ENCODE results near the gene HLA-B.
A peak's percentile ranks its signal among the peaks of the same experiment; 100 is the strongest.
"Not testable (repeated sequence)": the region's sequence is repeated elsewhere in the genome, so short reads cannot be mapped to it uniquely, and the experiment has no call there.

HLA-B gene

DNA sequence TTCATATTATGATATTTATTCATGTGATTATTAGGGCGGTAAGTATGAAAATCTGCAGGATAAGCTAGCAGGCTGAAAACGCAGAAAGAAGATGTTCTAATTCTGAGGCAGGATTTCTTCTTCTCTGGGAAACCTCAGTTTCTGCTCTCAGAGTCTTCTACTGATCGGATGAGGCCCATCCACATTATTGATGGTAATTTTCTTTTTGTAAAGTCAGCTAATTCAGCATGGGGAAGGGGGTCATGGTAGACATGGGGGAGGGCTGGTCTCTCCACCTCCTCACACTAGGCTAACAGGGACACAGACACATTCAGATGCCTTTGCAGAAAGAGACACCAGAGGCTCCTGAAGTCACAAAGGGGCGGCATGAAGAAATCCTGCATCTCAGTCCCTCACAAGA lies 24.7 kb upstream of the HLA-B start:
- DNase-seq: no peak

DNA sequence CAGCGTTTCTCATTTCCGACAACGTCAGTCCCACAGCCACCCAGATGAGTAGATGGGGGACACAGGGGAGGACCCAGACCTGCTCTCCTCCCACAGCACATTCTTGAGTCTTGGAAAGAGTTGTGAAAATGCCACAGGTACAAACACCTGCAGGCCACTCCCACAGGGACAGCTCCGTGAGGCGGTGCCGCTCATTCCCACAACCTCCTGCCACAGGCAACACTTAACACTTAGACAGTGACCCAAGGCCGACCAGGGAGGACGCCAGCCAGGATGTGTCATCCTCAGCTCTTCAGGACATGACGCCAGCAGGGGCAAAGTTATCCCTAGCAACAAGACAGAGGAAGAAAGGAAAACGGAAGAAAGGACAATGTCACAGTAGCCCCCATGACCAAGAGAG lies 22.9 kb upstream of the HLA-B start:
- no peak for DNase-seq

DNA sequence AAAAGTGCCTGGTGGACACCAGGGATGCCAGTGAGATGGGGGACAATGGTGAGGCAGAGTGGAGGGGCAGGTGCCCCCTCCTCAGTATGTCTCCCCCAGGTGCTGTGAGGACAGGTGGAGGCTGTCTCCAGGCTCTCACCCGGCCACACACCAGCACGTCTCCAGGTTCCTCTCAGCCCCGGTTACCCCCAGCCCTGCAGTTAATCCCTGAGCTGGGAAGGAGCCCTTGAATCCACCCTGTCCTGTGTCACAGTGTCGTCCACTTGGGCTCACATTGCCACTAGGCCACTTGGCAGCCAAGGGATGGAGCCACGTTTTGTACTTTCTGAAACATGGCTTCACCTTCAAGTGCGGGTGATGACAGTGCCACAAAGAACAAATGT lies 21.7 kb upstream of the HLA-B start:
- no peak for DNase-seq

DNA sequence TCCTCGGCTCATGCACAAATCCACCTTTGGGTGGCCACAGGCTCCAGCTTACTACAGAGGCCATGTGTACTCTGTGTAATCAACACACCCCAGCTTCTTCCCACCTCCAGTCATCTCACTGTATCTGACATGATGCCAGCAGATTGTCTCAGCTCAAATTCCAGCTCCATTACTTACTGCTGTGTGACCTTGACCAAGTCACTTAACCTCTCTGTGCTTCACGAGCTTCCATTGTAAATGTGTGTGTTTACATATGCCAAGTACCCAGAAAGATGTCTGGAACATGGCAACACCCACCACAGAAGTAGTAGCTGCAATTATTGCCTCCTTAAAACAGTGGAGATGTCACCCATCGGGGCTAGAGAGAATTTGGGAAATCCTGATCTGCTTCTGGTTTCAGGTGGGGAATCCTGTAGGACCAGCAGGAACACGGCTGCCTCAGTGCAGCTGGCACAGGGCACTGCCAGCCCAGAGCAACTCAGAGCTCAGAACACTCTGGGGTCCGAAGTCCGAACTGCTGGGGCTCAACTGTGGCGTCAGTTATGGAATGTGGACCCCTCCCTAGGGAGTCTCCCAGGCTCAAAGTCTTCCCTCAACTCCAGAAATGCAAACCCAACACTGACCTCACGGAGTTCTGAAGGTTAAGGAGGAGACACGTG lies 21.2 kb upstream of the HLA-B start:
- DNase-seq: no peak

DNA sequence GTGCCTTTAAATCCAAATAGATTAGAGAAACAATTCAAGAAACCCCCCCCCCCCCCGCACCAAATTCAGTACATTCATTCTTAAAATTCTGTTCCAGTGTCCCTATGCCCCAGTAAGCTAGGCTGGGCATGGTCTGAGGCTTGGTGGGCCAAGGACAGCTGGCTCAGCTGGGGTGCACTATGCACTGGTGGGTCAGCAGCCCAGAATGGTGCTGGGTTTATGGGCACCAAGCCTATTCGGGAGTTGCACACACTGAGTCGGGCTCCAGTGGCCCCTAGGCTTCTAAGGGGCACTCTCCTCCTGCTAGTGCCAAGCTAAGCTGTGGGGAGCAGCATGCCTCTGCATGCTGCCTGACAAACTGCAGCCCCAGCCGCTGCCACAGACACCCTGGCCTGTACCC lies 20.1 kb upstream of the HLA-B start:
- no peak for DNase-seq

DNA sequence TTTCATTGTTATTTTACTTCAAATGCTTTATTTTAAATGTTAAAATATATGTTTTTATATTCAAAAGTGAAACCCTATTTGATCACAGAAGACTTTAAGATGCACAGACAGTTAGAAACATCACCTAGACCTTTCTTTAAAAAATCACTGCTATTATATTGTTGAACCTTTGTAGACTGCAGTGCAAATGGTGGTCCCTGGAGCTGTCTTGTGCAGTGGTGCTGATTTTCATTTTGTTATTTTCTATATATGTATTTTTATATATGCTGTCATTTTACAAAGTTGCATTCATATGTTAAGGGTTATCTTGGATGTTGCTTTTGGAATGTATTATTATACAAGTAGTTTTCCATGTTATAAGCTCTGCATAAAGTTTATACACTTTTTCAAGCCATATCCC lies 18.7 kb upstream of the HLA-B start:
- DNase-seq: no peak

DNA sequence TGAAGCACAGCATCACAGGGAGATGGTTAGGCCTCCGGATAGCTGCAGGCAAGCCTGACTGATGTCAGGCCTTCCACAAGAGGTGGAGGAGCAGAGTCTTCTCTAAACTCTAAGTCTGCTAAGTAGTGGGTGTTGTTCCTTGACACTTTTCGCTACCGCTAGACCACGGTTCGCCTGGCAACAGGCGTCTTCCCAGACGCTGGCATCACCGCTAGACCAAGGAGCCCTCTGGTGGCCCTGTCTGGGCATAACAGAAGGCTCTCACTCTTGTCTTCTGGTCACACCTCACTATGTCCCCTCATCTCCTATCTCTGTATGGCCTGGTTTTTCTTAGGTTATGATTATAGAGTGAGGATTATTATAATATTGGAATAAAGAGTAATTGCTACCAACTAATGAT lies 17.1 kb upstream of the HLA-B start:
- DNase-seq: not testable (repeated sequence)

DNA sequence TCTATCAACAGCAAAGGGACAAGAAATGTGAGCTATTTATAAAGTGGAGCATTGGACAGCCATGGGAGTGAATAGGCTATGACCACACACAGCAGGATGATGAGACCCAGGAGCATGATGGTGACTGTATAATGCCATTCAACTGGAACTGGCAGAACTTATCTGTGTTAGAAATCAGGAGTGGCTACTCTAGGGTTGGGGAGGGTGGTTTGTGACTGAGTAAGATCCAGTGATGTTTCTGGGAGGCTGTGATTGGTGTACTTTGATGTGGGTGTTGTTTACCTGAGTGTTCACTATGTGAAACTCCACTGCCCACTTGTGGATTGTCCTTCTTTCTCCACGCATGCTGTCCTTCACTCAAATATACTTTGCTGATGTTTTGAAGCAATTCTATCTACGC lies 11.5 kb upstream of the HLA-B start:
- no peak for DNase-seq

DNA sequence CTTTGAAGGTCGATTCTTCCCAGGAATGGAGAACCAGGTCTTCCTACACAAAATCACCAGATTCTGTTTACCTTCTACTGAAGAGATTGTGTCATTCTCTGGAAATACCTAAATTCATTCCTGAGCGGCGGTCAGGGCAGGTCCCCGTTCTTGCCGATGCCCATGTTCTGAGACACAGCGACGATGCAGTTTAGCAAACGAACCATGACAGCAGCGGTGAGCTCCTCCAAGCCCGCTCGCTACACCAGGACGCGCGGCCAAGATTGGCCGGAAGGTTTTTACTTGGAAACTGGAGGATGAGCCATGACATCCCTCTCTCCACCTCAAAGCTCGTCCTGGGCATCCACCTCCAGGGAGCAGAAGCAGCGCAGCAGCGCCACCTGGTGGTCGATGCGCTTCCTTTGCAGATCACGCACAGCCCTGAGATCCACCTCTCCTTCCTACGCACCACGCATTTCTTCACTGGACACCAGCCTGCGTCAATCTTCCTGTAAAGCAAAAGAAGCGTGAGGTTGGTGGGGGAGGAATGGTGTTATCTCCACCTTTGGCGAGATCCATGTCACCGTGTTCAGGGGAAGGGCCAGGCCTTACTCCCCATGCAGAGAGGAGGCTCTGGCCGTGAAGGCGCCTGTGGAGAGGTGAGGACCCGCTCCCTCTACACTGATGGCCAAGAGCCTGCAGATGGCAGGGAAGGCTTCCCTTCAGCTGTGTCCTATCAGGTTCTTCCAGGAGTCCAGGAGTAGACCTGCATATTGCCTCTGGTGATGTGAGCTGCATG lies 9.9 kb upstream of the HLA-B start:
- peak; percentile 92 to 94 for DNase-seq

DNA sequence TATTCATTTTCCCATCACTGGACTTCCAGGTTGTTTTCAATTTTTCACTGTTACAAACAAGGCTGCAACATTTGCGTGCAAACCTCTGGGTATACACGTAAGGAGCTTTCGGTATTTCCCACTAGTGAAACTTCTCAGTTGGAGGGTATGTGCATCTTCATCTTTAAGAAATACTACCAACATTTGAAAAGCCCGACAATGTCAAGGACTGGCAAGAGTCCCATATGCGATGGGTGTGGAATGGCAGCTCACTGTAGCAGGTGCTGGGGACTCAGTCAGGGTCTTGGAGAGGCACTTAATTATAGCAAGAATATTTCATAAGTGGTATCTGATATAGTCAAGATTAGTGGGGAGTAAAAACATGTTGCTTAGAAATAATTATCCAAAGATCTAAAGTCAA lies 8.9 kb upstream of the HLA-B start:
- no peak for DNase-seq

DNA sequence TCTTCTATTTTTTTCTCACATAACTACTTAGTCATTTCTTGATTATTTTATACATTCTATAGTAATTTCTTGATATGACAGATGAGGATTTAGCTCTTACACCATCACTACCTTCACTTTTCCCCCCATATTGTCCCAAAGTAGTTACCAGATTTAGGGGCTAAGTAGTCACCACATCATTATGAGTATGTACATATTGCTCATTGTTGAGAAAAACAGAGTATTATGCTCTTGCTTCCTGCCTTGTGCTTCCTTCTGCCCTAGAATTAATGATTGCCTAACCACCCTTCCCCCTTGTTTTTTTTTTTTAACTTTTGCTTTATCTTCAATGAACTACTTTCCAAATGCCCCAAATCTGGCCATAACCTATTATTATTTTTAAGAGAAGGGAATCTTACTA lies 6.8 kb upstream of the HLA-B start:
- DNase-seq: no peak

DNA sequence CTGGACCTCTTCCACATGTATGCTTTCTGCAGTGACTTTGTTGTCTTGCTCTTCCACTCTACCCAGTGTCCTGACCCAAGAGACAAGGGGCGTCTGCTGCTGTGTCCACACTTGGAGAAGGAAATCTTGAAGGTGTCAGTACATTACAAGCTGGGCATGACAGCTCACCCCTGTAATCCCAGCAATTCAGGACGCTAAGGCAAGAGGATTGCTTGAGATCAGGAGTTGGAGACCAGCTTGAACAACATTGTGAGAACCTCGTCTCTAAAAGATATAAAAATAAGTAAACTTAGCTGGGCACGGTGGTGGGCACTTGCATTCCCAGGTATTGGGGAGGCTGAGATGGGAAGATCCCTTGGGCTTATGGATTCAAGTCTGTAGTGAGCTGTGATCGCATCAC lies 5.8 kb upstream of the HLA-B start:
- DNase-seq: no peak

DNA sequence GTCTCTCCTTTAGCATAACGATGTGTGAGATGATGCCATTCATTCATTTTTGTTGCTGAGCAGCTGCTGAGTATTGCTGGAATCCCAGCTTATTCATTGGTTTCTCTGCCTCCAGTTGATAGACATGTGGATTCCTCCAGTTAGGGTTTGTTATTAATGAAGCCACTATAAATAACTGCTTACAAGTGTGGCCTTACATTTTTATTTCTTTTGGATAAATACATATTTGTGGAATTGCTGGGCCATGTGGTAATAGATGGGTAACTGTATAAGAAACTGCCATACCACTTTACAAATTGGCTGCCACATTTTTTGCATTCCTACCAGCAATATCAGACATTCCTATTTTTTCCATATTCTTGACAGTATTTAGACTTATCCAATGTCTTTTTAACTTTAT lies 2.6 kb upstream of the HLA-B start:
- DNase-seq: no peak

DNA sequence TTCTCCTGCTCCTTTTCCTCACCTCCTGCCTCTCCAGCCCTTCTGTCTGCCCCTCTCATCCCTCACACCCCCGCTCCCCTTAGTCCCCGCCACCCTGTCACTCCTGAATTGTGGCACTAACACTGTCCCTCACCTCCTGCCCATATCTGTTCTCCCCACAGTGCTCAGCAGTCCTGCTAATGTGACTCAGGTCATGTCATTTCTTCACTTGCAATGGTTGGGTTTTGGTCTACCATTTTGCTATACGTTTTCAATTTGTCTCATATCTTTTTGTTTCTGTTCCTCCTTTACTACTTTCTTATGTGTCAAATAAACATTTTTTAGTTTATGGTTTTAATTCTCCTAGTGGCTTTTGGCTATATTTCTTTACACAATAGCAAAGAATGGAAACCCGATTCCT lies 1.3 kb upstream of the HLA-B start:
- DNase-seq: peak in 1 of 2 experiments; percentile 35

DNA sequence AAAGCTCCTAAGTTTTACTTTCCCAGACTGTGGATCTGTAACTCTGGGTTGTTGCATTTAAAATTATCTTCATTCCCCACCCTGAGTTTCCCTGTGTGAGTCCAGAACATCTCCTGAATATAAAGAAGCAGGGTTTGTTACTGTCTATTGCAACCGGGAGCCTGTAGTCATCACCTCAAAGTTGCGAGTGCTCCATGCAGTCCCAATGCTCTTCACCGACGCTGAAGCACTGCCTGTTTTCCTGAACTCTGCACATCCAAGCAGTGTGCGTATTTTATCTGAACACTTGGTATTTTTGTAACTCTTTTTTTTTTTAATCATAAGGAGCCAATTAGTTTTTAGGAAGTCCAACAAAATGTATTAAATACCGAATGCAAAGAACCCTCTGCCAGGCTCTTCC lies 907 bp upstream of the HLA-B start:
- DNase-seq: no peak

DNA sequence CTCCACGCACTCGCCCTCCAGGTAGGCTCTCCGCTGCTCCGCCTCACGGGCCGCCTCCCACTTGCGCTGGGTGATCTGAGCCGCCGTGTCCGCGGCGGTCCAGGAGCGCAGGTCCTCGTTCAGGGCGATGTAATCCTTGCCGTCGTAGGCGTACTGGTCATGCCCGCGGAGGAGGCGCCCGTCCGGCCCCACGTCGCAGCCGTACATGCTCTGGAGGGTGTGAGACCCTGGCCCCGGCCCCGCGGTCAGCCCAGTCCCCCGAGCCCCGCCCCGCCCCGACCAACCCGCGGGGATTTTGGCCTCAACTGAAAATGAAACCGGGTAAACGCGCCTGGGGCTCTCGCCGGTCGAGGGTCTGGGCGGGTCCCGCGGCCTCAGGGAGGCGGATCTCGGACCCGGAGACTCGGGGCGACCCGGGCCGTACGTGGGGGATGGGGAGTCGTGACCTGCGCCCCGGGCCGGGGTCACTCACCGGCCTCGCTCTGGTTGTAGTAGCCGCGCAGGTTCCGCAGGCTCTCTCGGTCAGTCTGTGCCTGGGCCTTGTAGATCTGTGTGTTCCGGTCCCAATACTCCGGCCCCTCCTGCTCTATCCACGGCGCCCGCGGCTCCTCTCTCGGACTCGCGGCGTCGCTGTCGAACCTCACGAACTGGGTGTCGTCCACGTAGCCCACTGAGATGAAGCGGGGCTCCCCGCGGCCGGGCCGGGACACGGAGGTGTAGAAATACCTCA lies 598 bp downstream of the HLA-B start:
- peak; percentile 60 to 67 for DNase-seq

DNA sequence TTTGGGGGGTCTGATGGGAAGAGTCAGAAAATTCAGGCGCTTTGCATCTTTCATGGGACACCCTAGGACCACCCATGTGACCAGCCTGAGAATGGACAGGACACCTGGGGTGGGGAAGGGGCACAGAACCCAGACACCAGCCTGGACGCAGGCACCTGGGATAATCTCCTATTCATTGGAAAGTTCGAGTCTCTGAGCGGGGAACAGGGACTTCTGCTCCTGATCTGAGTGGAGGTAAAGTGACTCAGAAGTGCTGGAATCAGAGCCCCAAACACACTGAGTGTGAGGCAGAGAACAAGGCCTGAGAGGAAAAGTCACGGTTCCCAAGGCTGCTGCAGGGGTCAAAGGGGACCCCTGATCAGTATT lies 1.4 kb downstream of the HLA-B start:
- peak in 1 of 2 experiments; percentile 29 for DNase-seq

DNA sequence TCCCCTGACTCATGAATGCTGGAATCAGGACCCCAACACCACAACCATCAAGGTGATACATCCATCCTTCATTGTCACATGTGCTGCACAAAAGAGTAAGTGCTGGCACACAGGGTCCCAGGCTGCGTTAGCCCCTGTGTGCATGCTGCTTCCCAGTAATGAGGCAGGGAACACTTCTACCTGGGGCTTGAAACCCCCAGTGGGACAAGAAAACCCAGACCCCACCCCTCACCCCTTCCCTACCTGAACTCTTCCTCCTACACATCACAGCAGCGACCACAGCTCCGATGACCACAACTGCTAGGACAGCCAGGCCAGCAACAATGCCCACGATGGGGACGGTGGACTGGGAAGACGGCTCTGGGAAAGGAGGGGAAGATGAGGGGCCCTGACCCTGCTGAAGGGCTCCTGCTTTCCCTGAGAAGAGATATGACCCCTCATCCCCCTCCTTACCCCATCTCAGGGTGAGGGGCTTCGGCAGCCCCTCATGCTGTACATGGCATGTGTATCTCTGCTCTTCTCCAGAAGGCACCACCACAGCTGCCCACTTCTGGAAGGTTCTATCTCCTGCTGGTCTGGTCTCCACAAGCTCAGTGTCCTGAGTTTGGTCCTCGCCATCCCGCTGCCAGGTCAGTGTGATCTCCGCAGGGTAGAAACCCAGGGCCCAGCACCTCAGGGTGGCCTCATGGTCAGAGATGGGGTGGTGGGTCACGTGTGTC lies 2.0 kb downstream of the HLA-B start:
- DNase-seq: peak in 1 of 2 experiments; percentile 20

DNA sequence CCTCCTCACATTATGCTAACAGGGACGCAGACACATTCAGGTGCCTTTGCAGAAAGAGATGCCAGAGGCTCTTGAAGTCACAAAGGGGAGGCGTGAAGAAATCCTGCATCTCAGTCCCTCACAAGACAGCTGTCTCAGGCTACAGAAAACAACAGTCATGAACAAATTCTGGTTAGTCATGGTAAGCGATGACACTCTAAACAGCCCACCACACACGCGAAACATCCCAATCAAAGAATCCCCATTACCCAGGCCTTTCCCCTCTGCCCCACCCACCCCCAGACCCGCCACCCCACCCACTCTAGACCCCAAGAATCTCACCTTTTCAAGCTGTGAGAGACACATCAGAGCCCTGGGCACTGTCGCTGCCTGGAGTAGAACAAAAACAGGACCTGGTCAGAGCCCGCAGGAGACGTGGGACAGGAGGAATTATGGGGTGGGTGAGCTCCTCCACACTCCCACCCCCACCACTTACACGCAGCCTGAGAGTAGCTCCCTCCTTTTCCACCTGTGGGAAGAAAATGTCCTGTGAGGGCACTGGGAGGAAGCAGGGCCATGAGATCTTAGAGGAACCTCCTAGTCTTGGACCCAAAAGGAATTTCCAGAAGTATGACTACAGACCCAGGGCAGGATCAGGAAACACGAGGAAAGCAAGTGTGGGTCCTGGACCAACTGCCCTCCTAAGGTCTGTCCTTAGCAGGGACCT lies 2.7 kb downstream of the HLA-B start:
- DNase-seq: no peak

DNA sequence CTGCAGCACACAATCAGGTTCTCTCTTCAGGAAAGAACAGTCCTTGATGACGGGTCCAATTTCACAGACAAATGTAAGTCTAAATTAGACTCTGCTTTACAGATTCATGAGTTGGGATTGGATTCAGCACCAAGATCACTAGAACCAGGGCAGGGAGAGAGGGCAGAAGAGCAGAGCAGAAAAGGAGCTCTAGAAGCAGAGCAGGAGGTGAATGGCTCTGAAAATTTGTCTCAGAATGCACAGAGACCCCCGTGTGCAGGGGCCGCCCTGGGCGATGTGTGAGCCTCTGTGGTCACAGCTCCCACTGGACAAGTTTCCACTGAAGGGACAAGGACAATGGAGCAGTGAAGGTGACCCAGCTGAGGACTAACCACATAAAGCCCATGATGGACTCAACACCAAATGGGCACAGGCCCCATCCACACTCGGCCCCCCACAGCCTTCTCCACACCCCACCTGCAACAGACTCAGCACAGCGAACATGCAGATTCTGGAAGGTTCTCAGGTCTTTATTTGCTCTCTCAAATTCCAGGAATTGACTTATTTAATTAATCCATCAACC lies 3.5 kb downstream of the HLA-B start:
- no peak for DNase-seq

DNA sequence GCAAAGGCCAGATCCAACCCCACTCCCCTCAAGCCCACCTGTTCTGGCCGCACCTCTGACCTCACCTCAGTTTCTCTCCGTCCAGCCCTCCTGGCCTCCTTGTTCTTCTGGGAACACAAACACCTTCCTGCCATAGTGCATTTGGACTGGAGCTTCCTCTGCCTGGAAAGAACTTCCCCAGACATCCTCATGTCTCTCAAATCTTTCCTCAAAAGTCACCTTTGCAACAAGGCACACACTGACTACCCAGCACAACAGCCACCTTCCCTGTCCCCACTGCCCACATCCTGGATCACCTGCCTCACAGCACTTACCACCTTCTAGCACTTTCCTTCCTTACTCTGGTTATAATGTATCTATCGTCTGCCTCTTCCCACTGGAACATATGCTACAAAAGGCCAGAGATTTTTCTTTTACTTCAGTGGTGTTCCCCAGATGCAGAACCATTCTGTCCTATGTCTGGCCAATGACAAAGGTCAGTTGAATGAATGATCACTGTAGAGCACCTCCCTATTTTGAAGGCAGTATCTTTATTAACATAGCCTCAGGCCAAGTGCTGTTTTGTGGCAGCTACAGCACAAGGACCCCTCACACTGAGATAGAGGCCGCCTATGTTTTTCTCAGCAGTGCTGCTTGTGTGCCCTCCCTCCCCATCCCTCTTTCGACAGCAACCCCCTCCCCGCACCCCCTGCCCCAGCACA lies 4.1 kb downstream of the HLA-B start:
- peak in 1 of 2 experiments; percentile 37 for DNase-seq

DNA sequence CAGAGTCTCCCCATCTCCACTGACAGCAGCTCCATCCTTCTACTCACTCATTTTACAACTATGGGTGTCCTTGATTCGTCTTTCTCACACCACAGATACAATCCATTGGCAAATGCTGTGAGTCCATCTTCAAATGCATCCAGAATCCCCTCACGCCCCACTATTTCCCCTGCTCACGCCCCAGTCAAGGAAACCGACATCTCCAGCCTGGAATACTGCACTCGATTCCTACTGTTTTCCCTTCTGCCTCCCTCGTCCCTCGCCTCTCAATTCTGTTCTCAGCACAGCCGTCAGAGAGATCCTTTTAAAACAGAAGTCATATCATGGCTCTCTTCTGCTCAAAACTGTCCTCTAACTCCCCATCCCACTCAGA lies 4.7 kb downstream of the HLA-B start:
- no peak for DNase-seq
